GM19463 (cell line): ENCODE measurements around the gene RNF141.

ENCODE experiments used
- ATAC-seq: cut with Tn5 transposase; IDR thresholded peaks from one replicate; pipeline ENCODE4 v1.9.1; 2021; ENCODE audit warnings: mild to moderate bottlenecking, moderate library complexity; ENCODE audit not compliant: unreplicated experiment

RNF141 gene

GRCh38 chr11:10540915-10541560, at the start of gene RNF141:
TSS of gene RNF141 (minus strand) at chr11:10541187. CDS start at chr11:10534158, 7,029 bp downstream.
- ATAC-seq, result peak; percentile 98

- no peak for ATAC-seq
Observed at GRCh38 chr11:10590218-10590915, 49.4 kb upstream of the RNF141 start.

- ATAC-seq, result no peak
Observed at GRCh38 chr11:10588904-10589303, 47.9 kb upstream of the RNF141 start.

DNA sequence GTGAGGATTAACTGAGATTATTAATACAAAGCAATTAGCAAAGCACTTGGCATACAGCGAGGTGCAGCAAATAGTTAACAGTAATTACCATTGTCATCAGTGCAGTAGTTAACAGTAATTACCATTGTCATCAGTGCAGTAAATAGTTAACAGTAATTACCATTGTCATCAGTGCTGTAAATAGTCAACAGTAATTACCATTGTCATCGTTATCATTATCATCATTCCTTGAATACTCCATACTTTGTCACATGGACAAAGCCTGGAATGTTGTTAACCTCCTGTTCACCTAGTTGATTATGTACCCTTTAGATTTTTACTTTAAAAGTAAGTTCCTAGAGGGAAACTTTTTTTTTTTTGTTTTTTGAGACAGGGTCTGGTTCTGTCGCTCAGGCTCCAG, 47.0 kb upstream of the RNF141 start:
- ATAC-seq, result no peak

DNA sequence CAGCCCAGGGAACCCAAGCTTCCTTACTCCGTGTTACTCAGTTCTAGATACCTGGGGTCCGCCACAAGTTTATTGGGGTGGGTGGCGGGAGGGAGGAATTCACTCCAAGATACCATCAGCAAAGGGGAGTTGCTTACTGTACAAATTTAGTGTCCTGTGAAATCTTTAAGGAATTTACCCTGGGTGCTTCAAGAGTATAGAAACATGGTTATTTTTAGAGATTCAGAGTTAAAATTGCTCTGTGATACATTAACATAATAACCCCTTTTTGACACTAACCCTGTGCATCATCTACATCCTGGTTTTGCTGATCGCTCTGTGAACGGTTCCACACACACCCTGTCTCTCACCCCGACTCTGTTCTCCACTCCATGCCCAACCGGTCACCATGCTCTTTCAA, 46.4 kb upstream of the RNF141 start:
- no peak for ATAC-seq

DNA sequence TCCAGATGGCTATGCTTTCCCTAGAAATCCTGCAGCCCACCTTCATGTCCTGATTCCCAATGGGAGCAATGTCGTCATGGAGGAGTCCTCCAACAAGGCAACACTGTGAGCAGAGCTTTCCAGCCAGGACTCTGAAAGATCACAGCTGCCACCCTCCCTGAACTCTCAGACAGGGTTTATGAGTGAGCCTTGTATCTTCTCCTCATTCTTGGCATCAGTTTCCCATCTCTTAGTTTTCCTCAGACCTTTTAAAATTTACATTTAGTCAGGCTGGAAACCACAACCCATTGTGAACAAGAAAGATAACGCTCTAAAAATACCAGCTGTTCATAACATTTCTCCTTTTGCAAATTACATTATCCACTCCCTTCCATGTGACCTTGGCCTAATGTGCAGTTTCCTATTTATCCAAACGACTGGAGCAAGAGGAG, 43.1 kb upstream of the RNF141 start:
- ATAC-seq, result no peak

DNA sequence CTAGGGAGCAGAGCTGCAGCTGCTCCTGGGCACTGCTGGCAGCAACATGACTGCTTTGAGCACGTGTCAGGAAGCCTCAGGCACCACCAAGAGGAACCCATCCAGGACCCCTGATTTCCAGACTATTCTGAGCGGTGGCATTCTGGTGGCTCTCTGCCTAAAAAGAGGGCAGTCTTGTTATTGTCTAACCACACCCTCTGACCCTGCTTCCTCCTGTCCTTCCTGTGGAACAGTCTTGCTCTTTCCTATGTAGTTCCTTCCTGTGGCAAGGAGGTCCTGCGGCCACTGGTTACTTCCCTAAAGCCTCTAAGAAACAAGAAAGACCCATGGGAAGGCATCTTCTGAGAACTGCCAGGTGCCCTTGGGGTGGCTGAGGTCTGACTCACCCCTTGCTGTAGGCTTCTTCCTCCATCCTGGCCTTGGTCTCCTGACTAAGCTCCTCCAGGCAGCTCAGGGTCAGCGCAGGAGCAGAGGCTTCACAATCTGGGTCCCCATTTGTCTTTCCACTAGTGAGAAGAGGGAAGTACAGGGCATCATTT, 40.6 kb upstream of the RNF141 start:
- no peak for ATAC-seq

- ATAC-seq, result no peak
Observed at GRCh38 chr11:10580623-10581022, 39.6 kb upstream of the RNF141 start.

- no peak for ATAC-seq
Observed at GRCh38 chr11:10579700-10580099, 38.7 kb upstream of the RNF141 start.

DNA sequence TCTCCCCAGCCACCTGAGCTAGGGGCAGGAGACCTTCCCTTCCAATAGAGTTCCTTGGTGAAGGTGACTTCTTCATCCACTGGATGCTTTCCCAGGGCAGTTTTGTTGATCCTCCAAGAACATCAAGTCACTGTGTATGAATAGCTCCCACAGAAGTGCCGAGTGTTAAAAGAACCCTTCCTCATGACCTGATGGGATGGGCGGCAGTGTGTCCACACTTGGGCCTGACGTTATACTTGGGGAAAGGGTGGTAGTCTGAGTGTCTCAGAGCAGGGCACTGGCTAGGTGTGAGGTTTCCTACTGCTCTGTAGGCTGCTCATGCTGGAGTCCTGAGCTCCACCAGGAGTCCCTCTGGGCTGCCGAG, 35.0 kb upstream of the RNF141 start:
- no peak for ATAC-seq

- ATAC-seq, result no peak
Observed at GRCh38 chr11:10575346-10576034, 34.5 kb upstream of the RNF141 start.

DNA sequence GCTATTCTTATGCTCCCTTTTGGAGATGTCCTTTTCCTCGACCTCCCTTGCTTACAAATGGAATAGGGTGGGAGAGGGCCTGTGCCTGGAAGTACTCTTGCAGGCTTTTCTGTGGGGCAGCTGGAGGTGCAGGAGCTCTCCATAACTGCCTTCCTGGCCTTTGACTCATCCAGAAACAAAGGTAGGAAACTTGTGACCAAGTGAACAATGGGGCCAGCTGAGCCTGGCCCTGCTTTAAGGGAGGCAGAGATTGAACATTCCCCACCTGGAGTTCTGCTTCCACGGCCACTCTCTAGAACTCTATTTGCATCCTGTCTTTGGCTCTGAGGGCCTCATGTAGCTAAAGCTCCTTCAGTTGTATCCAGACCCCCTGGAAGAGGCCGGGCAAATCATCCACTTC, 32.6 kb upstream of the RNF141 start:
- no peak for ATAC-seq

- ATAC-seq, result no peak
Observed at GRCh38 chr11:10573028-10573427, 32.0 kb upstream of the RNF141 start.

- no peak for ATAC-seq
Observed at GRCh38 chr11:10572533-10572932, 31.5 kb upstream of the RNF141 start.

GRCh38 chr11:10568486-10568941, 27.5 kb upstream of the RNF141 start, which contains the start of gene LYVE1:
TSS of gene LYVE1 (minus strand) at chr11:10568665. CDS start at chr11:10568532, 133 bp downstream.
- no peak for ATAC-seq

DNA sequence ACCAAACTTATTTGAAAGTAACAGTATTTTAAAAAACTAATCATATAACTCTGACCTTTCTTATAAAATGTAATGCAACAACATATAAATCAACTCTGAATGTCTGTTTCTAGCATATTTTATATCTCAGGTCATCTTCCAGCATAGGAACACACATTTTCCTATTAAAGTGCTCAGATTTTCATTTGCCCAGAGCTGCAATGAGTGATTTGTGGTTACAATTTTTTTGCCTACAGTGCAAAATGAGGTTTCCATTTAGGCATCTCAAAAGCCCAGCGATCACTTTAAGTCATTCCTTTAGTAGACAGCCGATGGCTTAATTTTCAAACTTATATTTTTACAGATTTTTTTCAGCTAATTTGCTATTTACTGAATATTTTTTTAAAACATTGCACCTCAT, 26.5 kb upstream of the RNF141 start:
- no peak for ATAC-seq

GRCh38 chr11:10566257-10566957, 25.4 kb upstream of the RNF141 start:
- ATAC-seq, result no peak

DNA sequence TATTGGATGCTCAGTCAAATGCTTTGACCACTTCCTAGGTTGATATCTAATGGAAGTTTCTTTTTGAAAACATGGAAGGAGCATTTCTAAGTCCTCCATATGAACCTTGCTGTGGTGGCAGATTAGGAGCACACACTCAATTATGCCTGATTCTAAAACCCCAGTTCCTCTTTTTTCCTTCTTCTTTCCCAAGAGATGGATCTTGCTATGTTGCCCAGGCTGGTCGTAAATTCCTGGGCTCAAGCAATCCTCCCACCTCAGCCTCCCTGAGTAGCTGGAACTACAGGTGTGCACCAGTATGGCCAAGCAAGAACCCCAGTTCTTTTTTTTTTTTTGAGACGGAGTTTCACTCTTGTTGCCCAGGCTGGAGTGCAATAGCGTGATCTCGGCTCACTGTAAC, 24.5 kb upstream of the RNF141 start:
- ATAC-seq, result no peak

GRCh38 chr11:10564696-10565318, 23.8 kb upstream of the RNF141 start:
- ATAC-seq, result no peak

GRCh38 chr11:10564030-10564429, 23.0 kb upstream of the RNF141 start:
- ATAC-seq, result no peak

DNA sequence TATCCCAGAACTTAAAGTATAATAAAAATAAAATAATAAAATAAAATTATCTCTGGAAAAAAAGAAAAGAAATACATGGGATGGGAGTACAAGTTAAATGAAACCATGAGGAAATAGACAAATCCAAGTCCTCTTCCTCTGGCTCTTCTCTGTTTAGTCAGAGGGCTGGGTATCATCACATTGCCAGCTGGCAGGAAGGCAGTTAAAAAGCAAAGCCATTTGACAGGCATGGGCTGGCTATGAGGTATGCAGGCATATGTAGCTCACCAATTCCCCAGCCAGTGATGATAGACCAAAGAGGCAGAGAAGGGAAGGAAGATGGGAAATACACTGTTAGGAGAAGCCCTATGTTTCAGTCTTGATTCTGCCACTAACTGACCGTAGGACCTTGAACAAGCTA, 21.0 kb upstream of the RNF141 start:
- no peak for ATAC-seq
